OCI-LY1 (cell line): ENCODE results near the gene CEP57L1.

Experiments
- EZH2 ChIP-seq: fragments of 200-600 bp; sonication (generic), shearing (Covaris generic); IDR thresholded peaks from 2 replicates; pipeline ENCODE4 v1.8.0; 2017; ENCODE audit warnings: borderline replicate concordance, mixed run types, mild to moderate bottlenecking, antibody characterized with exemption, low read length, moderate library complexity, mixed read lengths
- TF ChIP-seq, protein P1 (sequence below): fragments of 200-600 bp; sonication (generic), shearing (Covaris generic); IDR thresholded peaks from 2 replicates; pipeline ENCODE4 v1.5.1; 2017; ENCODE audit warnings: mild to moderate bottlenecking, antibody characterized with exemption, low read length, moderate library complexity, mixed read lengths

GRCh38 chr6:109102762-109103161 lies 7.5 kb downstream of the CEP57L1 start:
- TF ChIP-seq, protein P1, sequence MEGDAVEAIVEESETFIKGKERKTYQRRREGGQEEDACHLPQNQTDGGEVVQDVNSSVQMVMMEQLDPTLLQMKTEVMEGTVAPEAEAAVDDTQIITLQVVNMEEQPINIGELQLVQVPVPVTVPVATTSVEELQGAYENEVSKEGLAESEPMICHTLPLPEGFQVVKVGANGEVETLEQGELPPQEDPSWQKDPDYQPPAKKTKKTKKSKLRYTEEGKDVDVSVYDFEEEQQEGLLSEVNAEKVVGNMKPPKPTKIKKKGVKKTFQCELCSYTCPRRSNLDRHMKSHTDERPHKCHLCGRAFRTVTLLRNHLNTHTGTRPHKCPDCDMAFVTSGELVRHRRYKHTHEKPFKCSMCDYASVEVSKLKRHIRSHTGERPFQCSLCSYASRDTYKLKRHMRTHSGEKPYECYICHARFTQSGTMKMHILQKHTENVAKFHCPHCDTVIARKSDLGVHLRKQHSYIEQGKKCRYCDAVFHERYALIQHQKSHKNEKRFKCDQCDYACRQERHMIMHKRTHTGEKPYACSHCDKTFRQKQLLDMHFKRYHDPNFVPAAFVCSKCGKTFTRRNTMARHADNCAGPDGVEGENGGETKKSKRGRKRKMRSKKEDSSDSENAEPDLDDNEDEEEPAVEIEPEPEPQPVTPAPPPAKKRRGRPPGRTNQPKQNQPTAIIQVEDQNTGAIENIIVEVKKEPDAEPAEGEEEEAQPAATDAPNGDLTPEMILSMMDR, result no peak
- TF ChIP-seq EZH2, result no peak
